Kidney (tissue), 14 donors: ENCODE measurements around the gene ROR1. TPM values are rescaled to one million over a fixed set of nuclear protein-coding genes. Genes with fewer than 3 reads are reported as not detected.

ENCODE experiments used
- DNase-seq, 5 donors: peaks; one replicate each; pipeline ENCODE4 v3.0.0-alpha.2; 2013 to 2020
- FAIRE-seq: peaks from 2 replicates; lab custom pipeline; 2012; peaks lifted over from hg19 to GRCh38; lab: Jason Lieb, UNC
- H3K27ac ChIP-seq, 2 donors: one replicate each; pipeline ENCODE4 v1.7.0; 2013; ENCODE audit warnings: low read depth in 2 of 2, low read length in 2 of 2, inconsistent platforms in 1 of 2
- H3K27me3 ChIP-seq: one replicate; pipeline ENCODE4 v1.7.1; 2013; ENCODE audit warnings: low read length, inconsistent platforms; ENCODE audit not compliant: control insufficient read depth, insufficient read depth
- H3K36me3 ChIP-seq, 3 donors: one replicate each; pipeline versions ENCODE4 v1.7.0 to v1.7.1; 2013; ENCODE audit warnings: low read length in 3 of 3, control low read depth in 1 of 3, inconsistent platforms in 1 of 3; ENCODE audit not compliant: insufficient read depth in 3 of 3, control insufficient read depth in 2 of 3
- H3K4me1 ChIP-seq, 3 donors: one replicate each; pipeline versions ENCODE4 v1.7.0 to v1.7.1; 2013; ENCODE audit warnings: low read length in 3 of 3, inconsistent platforms in 1 of 3, low read depth in 1 of 3; ENCODE audit not compliant: control insufficient read depth in 2 of 3, insufficient read depth in 2 of 3
- H3K4me3 ChIP-seq, 3 donors: one replicate each; pipeline versions ENCODE4 v1.7.0 to v1.8.1; 2013; ENCODE audit warnings: low read length in 3 of 3, control low read depth in 1 of 3, inconsistent platforms in 1 of 3
- H3K9ac ChIP-seq, 3 donors: one replicate each; pipeline versions ENCODE4 v1.7.0 to v1.7.1; 2013; ENCODE audit warnings: low read length in 3 of 3, control low read depth in 1 of 3, inconsistent platforms in 1 of 3
- H3K9me3 ChIP-seq, 3 donors: one replicate each; pipeline versions ENCODE4 v1.7.0 to v1.7.1; 2013; ENCODE audit warnings: low read length in 3 of 3, control low read depth in 1 of 3, inconsistent platforms in 1 of 3; ENCODE audit not compliant: control insufficient read depth in 2 of 3, insufficient read depth in 1 of 3
- intact Hi-C: fragments of 100-400 bp; cut with DNase I; formaldehyde crosslinking; loops from one replicate; pipeline ENCODE4 v1.11.1; 2022
- polyA plus RNA-seq: library from polyadenylated mRNA; stranded (reverse); fragments of 350-450 nt; fragmentation: Illumina TruSeq; extraction: RNeasy Lipid Tissue Mini Kit (QIAGEN cat#74804); gene quantifications from one replicate; pipeline ENCODE4 v1.2.3, GENCODE V29; 2014; ENCODE audit warnings: low read depth, low replicate concordance; ENCODE audit not compliant: insufficient read depth
- total RNA-seq: library from RNA; stranded (reverse); fragmentation: NEBNext Ultra II Directional; extraction: Animal tissue kit (Norgen Biotek cat#: 25700); gene quantifications from one replicate; pipeline ENCODE4 v1.2.1, GENCODE V29; 2021
- TF ChIP-seq, protein P1 (sequence below): IDR thresholded peaks from 3 replicates; pipeline ENCODE4 v1.5.1; 2012; ENCODE audit warnings: mild to moderate bottlenecking, moderate library complexity, borderline replicate concordance; ENCODE audit not compliant: insufficient read depth; ENCODE audit errors: extremely low read depth
- donor health status: control.
- donor health status: control.
- donor health status: control.
- donor health status: control.
- donor health status: control.
- donor health status: DM: yes; HTN: yes; CAD: no.
- donor health status: Normal renal cell carcinoma (clear cell type).

The ROR1 gene
- total and polyA plus RNA-seq, 2 donors from 2014 or later, result 0.77 to 8.0 TPM

DNA sequence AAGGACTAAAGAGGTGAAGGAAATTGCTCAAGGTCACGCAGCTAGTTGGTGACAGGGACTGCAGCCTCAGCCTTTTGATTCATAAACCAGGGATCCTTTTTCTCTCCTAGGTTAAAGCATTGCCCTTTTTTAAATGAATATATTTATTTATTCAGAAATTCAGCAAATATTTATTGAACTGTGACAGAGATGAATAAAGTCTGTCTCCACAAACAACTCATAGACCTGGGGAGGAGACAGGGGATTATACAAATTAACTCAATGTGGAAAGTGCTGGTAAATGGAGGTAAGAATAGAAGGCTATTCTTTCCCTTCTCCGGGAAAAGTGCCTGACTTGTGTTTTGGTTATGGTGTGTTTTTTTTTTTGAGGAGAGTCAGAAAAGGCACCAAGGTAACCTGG, 110.7 kb downstream of the ROR1 start:
- Histone ChIP-seq H3K9ac (no peak overlapping the region), H3K9me3 (no peaks in the 10 kb centered on the region), H3K4me1 (no peaks in the 10 kb centered on the region), H3K36me3 (no peaks in the 10 kb centered on the region), H3K27ac (no peak overlapping the region), H3K4me3 (no peak overlapping the region), H3K27me3 (no peaks in the 10 kb centered on the region)
- DNase-seq (no peak), FAIRE-seq (no peak)
- intact Hi-C loops, result no loop called here
- TF ChIP-seq, protein P1, sequence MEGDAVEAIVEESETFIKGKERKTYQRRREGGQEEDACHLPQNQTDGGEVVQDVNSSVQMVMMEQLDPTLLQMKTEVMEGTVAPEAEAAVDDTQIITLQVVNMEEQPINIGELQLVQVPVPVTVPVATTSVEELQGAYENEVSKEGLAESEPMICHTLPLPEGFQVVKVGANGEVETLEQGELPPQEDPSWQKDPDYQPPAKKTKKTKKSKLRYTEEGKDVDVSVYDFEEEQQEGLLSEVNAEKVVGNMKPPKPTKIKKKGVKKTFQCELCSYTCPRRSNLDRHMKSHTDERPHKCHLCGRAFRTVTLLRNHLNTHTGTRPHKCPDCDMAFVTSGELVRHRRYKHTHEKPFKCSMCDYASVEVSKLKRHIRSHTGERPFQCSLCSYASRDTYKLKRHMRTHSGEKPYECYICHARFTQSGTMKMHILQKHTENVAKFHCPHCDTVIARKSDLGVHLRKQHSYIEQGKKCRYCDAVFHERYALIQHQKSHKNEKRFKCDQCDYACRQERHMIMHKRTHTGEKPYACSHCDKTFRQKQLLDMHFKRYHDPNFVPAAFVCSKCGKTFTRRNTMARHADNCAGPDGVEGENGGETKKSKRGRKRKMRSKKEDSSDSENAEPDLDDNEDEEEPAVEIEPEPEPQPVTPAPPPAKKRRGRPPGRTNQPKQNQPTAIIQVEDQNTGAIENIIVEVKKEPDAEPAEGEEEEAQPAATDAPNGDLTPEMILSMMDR, result no peak

DNA sequence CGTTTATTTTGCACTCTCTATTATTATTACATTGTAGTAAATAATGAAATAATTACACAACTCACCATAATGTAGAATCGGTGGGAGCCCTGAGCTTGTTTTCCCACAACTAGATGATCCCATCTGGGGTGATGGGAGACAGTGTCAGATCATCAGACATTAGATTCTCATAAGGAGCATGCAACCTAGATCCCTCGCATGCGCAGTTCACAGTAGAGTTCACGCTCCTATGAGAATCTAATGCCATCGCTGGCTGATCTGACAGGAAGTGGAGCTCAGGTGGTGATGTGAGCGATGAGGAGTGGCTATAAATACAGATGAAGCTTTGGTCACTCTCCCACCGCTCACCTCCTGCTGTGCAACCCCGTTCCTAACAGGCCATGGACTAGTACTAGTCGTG, 112.1 kb downstream of the ROR1 start:
- DNase-seq (no peak), FAIRE-seq (no peak)
- intact Hi-C loops, result no loop called here
- Histone ChIP-seq H3K9me3 (no peaks in the 10 kb centered on the region), H3K36me3 (no peaks in the 10 kb centered on the region), H3K27ac (no peak overlapping the region), H3K4me1 (no peaks in the 10 kb centered on the region), H3K4me3 (no peak overlapping the region), H3K9ac (no peak overlapping the region), H3K27me3 (no peaks in the 10 kb centered on the region)
- TF ChIP-seq, protein P1, result no peak

DNA sequence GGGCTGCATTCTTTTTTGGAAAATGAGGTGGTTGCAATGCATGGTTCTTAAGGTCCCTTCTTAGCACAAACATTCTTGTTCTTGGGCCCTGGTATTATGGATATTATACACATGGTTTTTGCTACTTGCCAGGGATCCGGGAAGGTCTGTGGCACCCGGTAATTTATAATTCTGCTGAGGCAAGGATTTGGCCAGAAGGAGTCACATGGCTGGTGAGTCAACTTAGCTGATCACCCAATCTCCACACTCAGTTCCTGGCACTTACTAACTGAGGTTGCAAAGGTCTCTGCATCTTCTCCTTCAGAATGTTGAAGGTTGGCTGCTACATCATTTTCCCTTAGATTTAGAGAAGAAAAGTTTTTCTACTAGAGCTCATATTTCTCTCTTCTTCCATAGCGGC, 112.5 kb downstream of the ROR1 start:
- DNase-seq, result no peak
- no peaks in the 10 kb centered on the region for H3K9me3 ChIP-seq
- TF ChIP-seq, protein P1, result no peak
- H3K4me1 ChIP-seq, result no peaks in the 10 kb centered on the region
- no peak for FAIRE-seq
- H3K27ac ChIP-seq, result no peak overlapping the region
- H3K27me3 ChIP-seq, result no peaks in the 10 kb centered on the region
- no peak overlapping the region for H3K9ac ChIP-seq
- intact Hi-C loops, result no loop called here
- H3K4me3 ChIP-seq, result no peak overlapping the region
- H3K36me3 ChIP-seq, result no peaks in the 10 kb centered on the region

DNA sequence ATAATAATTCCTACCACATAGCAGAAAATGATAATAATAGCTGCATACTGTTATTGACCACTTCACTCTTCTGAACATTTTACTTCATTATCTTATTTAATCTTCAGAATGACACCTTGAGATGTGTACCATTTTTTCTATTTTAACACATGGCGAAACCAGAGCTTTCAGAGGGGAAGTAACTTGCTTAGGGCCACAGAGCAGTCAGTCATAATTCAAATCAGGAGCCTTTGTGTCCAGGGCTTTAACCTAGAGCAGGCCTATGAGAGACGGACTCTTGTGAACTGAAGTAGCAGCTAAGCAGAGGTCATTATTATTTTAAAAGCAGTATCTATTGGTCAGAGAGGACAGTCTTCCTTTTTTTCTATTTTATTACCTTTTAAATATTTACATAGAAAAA, 114.0 kb downstream of the ROR1 start:
- Histone ChIP-seq H3K27ac (no peak overlapping the region), H3K27me3 (no peaks in the 10 kb centered on the region), H3K9ac (no peak overlapping the region), H3K9me3 (no peaks in the 10 kb centered on the region), H3K36me3 (no peaks in the 10 kb centered on the region), H3K4me3 (no peak overlapping the region), H3K4me1 (peaks cover 0 to under 1% (median 0%) of the 10 kb centered on the region in 3 donors)
- intact Hi-C loops, result no loop called here
- TF ChIP-seq, protein P1, result no peak
- FAIRE-seq (no peak), DNase-seq (no peak)
